Measurements from ENCODE around the gene ERCC5. TPM values are rescaled to one million over a fixed set of nuclear protein-coding genes. Genes with fewer than 3 reads are reported as not detected.

ERCC5 gene
- total and polyA plus RNA-seq, 2 of the 8 experiments (the other 6 are each of a cell fraction or from before 2014, with no cell fraction given), result 3.8 to 24.4 TPM

GRCh38 chr13:102814025-102814607, 31.7 kb upstream of the ERCC5 start (continued):
- no peak for TF ChIP-seq SIX5 (IDR thresholded peaks at IDR 0.05; ENCODE audit: low read depth, low read length)
- TF ChIP-seq KDM1A (IDR thresholded peaks at IDR 0.05; ENCODE audit: borderline replicate concordance, low read length), result no peak
- no peak for TF ChIP-seq SIN3A (conservative IDR thresholded peaks at IDR 0.05 in 1 of 2, IDR thresholded peaks at IDR 0.05 in 1 of 2; ENCODE audit: low read depth in 1 of 2, low read length in 2 of 2)
- no peak for TF ChIP-seq MAX (IDR thresholded peaks at IDR 0.05)
- TF ChIP-seq NANOG (IDR thresholded peaks at IDR 0.05; ENCODE audit: insufficient read depth, low read depth, low read length, poor library complexity, severe bottlenecking), result no peak
- no peak for TF ChIP-seq RBBP5 (IDR thresholded peaks at IDR 0.05; ENCODE audit: borderline replicate concordance, low read depth, low read length)
- TF ChIP-seq BACH1 (IDR thresholded peaks at IDR 0.05; ENCODE audit: low read length), result no peak
- TF ChIP-seq HDAC6 (IDR thresholded peaks at IDR 0.05; ENCODE audit: low read depth, low read length), result no peak
- TF ChIP-seq CREB1 (IDR thresholded peaks at IDR 0.05), result no peak
- TF ChIP-seq CHD1 (IDR thresholded peaks at IDR 0.05; ENCODE audit: low read depth, low read length), result no peak
- TF ChIP-seq JUND (IDR thresholded peaks at IDR 0.05; ENCODE audit: low read length), result no peak
